OCI-LY3 (cell line): Measurements from ENCODE around the gene UBALD2.

ENCODE experiments used
- H2AFZ ChIP-seq: fragments of 200-600, 300-600 bp; shearing (Covaris generic); 2 replicates; pipeline ENCODE4 v1.6.0; 2014; ENCODE audit warnings: antibody characterized with exemption, low read depth, low read length
- H3K27ac ChIP-seq: fragments of 200-600, 300-600 bp; sonication (generic); 2 replicates; pipeline ENCODE4 v1.5.1; 2014; ENCODE audit warnings: mild to moderate bottlenecking, low read length, moderate library complexity, mixed read lengths
- H3K27me3 ChIP-seq: fragments of 200-600, 300-600 bp; sonication (generic); 2 replicates; pipeline ENCODE4 v1.6.1; 2014; ENCODE audit warnings: low read depth, low read length, mixed read lengths
- H3K36me3 ChIP-seq: fragments of 200-600, 300-600 bp; sonication (generic); replicated peaks from 2 replicates; pipeline ENCODE3; 2014; ENCODE audit warnings: low read depth, low read length, mixed read lengths
- H3K4me1 ChIP-seq: fragments of 300-600, 200-600 bp; sonication (generic); 2 replicates; pipeline ENCODE4 v1.6.1; 2014; ENCODE audit warnings: low read length, mixed read lengths
- H3K4me2 ChIP-seq: fragments of 200-600, 300-600 bp; sonication (generic); 2 replicates; pipeline ENCODE4 v1.6.1; 2014; ENCODE audit warnings: low read length, mixed read lengths
- H3K4me3 ChIP-seq: fragments of 300-600, 200-600 bp; sonication (generic); 2 replicates; pipeline ENCODE4 v1.5.1; 2014; ENCODE audit warnings: antibody characterized with exemption, mild to moderate bottlenecking, low read length, moderate library complexity
- H3K79me2 ChIP-seq: fragments of 300-600, 200-600 bp; shearing (Covaris generic); 2 replicates; pipeline ENCODE4 v1.6.1; 2014; ENCODE audit warnings: mild to moderate bottlenecking, low read length, mixed read lengths
- H3K9ac ChIP-seq: fragments of 300-600, 200-600 bp; shearing (Covaris generic); 2 replicates; pipeline ENCODE4 v1.6.0; 2014; ENCODE audit warnings: mild to moderate bottlenecking, low read length, moderate library complexity
- H3K9me3 ChIP-seq: fragments of 200-600, 300-600 bp; shearing (Covaris generic); 2 replicates; pipeline ENCODE4 v1.6.1; 2014; ENCODE audit warnings: low read length, mixed read lengths; ENCODE audit not compliant: insufficient read depth
- H4K20me1 ChIP-seq: fragments of 200-600, 300-600 bp; sonication (generic); 2 replicates; pipeline ENCODE4 v1.6.1; 2016; ENCODE audit warnings: low read length, mixed read lengths; ENCODE audit not compliant: insufficient read depth
- EZH2phosphoT487 ChIP-seq: fragments of 200-600 bp; shearing (Covaris generic); IDR thresholded peaks from 2 replicates; pipeline ENCODE4 v1.6.1; 2018; ENCODE audit warnings: antibody characterized with exemption, mixed run types, low read depth
- TF ChIP-seq, protein P1 (sequence below): fragments of 200-600, 300-600 bp; sonication (generic); IDR thresholded peaks from 2 replicates; pipeline ENCODE4 v1.5.1; 2014; ENCODE audit warnings: antibody characterized with exemption, low read length, low read depth

Gene UBALD2

DNA sequence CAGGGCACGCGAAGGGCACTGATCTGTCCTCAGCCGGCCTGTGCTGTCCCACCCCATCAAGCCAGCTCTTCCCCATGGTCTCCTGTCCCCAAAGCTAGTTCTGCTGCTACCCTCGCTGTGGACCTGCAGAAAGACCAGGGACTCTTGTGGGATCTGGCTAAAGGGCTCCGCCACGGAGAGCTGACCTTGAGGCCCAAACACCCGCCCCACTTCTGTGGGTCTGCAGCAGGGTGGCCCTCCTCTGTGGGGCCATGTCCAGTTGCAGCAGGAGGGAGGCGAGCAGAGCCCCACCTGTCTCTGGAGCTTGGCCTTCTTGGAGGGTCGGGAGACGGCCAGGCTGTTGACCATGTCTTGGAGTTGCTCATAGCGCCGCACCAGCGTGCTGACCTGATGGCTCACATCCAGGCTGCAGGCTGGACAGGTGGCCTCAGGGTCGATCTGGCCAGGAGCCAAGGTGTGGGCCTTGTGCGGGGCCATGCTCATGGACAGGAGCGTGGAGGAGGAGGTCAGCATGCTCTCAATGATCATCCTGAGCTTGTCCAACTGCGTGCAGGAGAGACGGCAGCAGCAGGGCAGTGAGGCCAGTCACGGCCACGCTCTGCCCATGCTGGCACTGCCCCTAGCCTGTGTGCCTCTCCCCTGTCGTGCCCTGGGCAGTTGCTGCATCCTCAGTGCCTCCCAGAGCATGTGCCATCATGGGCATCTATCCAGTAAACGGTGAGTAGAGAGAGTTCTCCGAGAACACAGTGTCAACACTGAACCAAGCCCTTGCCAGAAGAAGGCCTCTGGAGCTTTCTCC lies 16.6 kb downstream of the UBALD2 start:
- H3K36me3 ChIP-seq = no peaks in the 10 kb centered on the region
- H3K27ac ChIP-seq = no peak overlapping the region
- no peak overlapping the region for H3K4me2 ChIP-seq
- H3K27me3 ChIP-seq = no peaks in the 10 kb centered on the region
- no peak overlapping the region for H3K9ac ChIP-seq
- H2AFZ ChIP-seq = no peak overlapping the region
- no peaks in the 10 kb centered on the region for H3K9me3 ChIP-seq
- H4K20me1 ChIP-seq = no peaks in the 10 kb centered on the region
- H3K4me3 ChIP-seq = no peak overlapping the region
- TF ChIP-seq EZH2phosphoT487 = no peak
- TF ChIP-seq, protein P1, sequence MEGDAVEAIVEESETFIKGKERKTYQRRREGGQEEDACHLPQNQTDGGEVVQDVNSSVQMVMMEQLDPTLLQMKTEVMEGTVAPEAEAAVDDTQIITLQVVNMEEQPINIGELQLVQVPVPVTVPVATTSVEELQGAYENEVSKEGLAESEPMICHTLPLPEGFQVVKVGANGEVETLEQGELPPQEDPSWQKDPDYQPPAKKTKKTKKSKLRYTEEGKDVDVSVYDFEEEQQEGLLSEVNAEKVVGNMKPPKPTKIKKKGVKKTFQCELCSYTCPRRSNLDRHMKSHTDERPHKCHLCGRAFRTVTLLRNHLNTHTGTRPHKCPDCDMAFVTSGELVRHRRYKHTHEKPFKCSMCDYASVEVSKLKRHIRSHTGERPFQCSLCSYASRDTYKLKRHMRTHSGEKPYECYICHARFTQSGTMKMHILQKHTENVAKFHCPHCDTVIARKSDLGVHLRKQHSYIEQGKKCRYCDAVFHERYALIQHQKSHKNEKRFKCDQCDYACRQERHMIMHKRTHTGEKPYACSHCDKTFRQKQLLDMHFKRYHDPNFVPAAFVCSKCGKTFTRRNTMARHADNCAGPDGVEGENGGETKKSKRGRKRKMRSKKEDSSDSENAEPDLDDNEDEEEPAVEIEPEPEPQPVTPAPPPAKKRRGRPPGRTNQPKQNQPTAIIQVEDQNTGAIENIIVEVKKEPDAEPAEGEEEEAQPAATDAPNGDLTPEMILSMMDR = no peak
- H3K4me1 ChIP-seq = no peaks in the 10 kb centered on the region
- H3K79me2 ChIP-seq = no peaks in the 10 kb centered on the region

DNA sequence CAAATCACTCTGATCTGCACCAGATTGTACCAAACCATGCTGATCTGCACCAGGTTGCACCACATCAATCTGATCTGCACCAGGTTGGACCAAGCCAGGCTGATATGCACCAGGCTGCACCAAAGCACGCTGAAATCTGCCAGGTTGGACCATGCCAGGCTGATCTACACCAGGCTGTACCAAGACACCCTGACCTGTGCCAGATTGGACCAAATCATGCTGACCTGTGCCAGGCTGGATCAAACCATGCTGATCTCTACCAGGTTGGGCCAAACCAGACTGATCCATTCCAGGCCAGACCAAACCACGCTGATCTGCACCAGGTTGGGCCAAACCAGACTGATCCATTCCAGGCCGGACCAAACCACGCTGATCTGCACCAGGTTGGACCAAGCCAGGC lies 27.4 kb downstream of the UBALD2 start:
- no peak for TF ChIP-seq EZH2phosphoT487
- TF ChIP-seq, protein P1 = no peak
- H3K79me2 ChIP-seq = no peaks in the 10 kb centered on the region

DNA sequence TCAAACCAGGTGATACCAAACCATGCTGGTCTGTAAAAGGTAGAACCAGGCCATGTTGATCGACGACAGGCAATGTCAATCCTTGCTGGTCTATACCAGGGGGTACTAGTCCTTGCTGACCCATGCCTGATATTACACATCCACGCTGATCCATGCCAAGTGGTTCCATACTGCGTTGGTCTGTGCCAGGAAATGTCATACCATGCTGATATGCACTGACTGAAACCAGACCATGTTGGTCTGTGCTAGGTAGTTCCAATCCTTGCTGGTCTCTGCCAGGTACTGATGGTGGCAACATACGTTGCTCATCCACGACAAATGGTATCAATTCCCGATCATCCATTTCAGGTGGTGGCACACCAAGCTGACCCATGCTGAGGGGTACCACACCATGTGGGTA lies 28.0 kb downstream of the UBALD2 start:
- Histone ChIP-seq H3K4me2 (no peak overlapping the region), H3K36me3 (no peaks in the 10 kb centered on the region), H3K79me2 (no peaks in the 10 kb centered on the region), H3K27me3 (no peaks in the 10 kb centered on the region), H3K4me1 (no peaks in the 10 kb centered on the region), H3K27ac (no peak overlapping the region), H4K20me1 (no peaks in the 10 kb centered on the region), H3K9me3 (no peaks in the 10 kb centered on the region), H3K9ac (no peak overlapping the region), H3K4me3 (no peak overlapping the region), H2AFZ (no peak overlapping the region)
- TF ChIP-seq, protein P1 = no peak
- no peak for TF ChIP-seq EZH2phosphoT487

More for the DNA sequence above, 27.4 kb downstream of the UBALD2 start:
- no peak overlapping the region for H3K9ac ChIP-seq
- no peaks in the 10 kb centered on the region for H3K4me1 ChIP-seq
- no peaks in the 10 kb centered on the region for H3K36me3 ChIP-seq
- no peak overlapping the region for H3K27ac ChIP-seq
- no peaks in the 10 kb centered on the region for H3K9me3 ChIP-seq
- H2AFZ ChIP-seq = no peak overlapping the region
- no peaks in the 10 kb centered on the region for H4K20me1 ChIP-seq
- H3K4me3 ChIP-seq = no peak overlapping the region
- H3K27me3 ChIP-seq = no peaks in the 10 kb centered on the region
- no peak overlapping the region for H3K4me2 ChIP-seq

DNA sequence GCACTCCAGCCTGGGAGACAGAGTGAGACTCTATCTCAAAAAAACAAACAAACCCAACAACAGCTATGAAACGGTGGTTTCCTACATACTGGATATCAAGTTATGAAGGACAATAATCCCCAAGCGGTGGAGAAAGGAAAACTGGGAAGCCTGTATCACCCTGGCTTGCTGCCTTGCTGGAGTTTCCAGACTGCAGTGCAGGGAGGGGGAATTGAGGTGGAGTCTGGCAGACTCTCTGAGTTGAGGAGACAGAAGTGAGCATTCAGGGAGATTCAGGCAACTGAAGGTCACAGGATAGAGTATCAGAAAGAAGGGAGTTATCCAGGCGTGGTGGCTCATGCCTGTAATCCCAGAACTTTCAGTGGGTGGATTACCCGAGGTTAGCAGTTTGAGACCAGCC lies 31.0 kb downstream of the UBALD2 start:
- Histone ChIP-seq H2AFZ (no peak overlapping the region), H3K27ac (no peak overlapping the region), H3K4me3 (no peak overlapping the region), H3K4me1 (no peaks in the 10 kb centered on the region), H4K20me1 (no peaks in the 10 kb centered on the region), H3K9me3 (no peaks in the 10 kb centered on the region), H3K9ac (no peak overlapping the region), H3K27me3 (no peaks in the 10 kb centered on the region), H3K36me3 (no peaks in the 10 kb centered on the region), H3K79me2 (no peaks in the 10 kb centered on the region), H3K4me2 (no peak overlapping the region)
- no peak for TF ChIP-seq EZH2phosphoT487
- TF ChIP-seq, protein P1 = no peak
